ENCODE measurements around the gene LIG3. TPM values are rescaled to one million over a fixed set of nuclear protein-coding genes. Genes with fewer than 3 reads are reported as not detected.

The LIG3 gene
- polyA plus RNA-seq, 3 donors: 6.0 to 14.6 (median 7.5) TPM

GRCh38 chr17:35028531-35029262 is 48.4 kb downstream of the LIG3 start:
- peak in 2 of 3 donors; percentile 60 to 66 for DNase-seq
- Mint-ChIP-seq H3K4me1 (peaks cover 22% of the 10 kb centered on the region), H3K4me3 (no peak overlapping the region), H3K9me3 (no peaks in the 10 kb centered on the region), H3K27me3 (ENCODE audit: low read depth in 3 of 3) (peaks cover 0 to 1% (median 0%) of the 10 kb centered on the region in 3 donors), H3K36me3 (peaks cover 32 to 49% of the 10 kb centered on the region in 2 donors), H3K27ac (peak overlapping the region in 6 of 7 donors; percentile 54 to 91 (median 82))
- Histone ChIP-seq H3K4me1 (ENCODE audit: control insufficient read depth in 1 of 2, insufficient read depth in 2 of 2, low read length in 2 of 2) (peaks cover 14 to 16% of the 10 kb centered on the region in 2 donors), H3K36me3 (replicated peaks in 1 of 2; ENCODE audit: control insufficient read depth in 1 of 2, insufficient read depth in 2 of 2, low read length in 2 of 2) (peaks cover 17 to 31% of the 10 kb centered on the region in 2 donors), H3K4me2 (replicated peaks; ENCODE audit: extremely low read depth, low read length, poor library complexity, severe bottlenecking) (no peak overlapping the region), H3K4me3 (replicated peaks in 1 of 3; ENCODE audit: low read depth in 2 of 3, low read length in 3 of 3) (no peak overlapping the region), H3K79me2 (ENCODE audit: insufficient read depth, low read length) (peaks cover 11% of the 10 kb centered on the region), H3K9me3 (replicated peaks in 1 of 2; ENCODE audit: control insufficient read depth in 1 of 2, insufficient read depth in 1 of 2, low read length in 2 of 2) (no peaks in the 10 kb centered on the region), H3K27ac (ENCODE audit: low read depth in 1 of 2, low read length in 2 of 2) (peak overlapping the region in 1 of 2 donors; percentile 64), H3K27me3 (ENCODE audit: control insufficient read depth in 2 of 2, insufficient read depth in 2 of 2, low read length in 2 of 2) (no peaks in the 10 kb centered on the region), H3K9ac (ENCODE audit: insufficient read depth, low read length, poor library complexity, severe bottlenecking) (no peak overlapping the region), H4K20me1 (ENCODE audit: insufficient read depth, low read length) (peaks cover 28% of the 10 kb centered on the region), H2AFZ (ENCODE audit: insufficient read depth, low read depth, low read length, poor library complexity, severe bottlenecking) (no peak overlapping the region)
- intact Hi-C loops (cut with micrococcal nuclease): loop anchor here in 1 of 2 donors (5.0 kb wide), 1 partner anchor 34 kb away; the partner anchor contains the start of gene RFFL
- TF ChIP-seq, protein P1, sequence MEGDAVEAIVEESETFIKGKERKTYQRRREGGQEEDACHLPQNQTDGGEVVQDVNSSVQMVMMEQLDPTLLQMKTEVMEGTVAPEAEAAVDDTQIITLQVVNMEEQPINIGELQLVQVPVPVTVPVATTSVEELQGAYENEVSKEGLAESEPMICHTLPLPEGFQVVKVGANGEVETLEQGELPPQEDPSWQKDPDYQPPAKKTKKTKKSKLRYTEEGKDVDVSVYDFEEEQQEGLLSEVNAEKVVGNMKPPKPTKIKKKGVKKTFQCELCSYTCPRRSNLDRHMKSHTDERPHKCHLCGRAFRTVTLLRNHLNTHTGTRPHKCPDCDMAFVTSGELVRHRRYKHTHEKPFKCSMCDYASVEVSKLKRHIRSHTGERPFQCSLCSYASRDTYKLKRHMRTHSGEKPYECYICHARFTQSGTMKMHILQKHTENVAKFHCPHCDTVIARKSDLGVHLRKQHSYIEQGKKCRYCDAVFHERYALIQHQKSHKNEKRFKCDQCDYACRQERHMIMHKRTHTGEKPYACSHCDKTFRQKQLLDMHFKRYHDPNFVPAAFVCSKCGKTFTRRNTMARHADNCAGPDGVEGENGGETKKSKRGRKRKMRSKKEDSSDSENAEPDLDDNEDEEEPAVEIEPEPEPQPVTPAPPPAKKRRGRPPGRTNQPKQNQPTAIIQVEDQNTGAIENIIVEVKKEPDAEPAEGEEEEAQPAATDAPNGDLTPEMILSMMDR (IDR thresholded peaks at IDR 0.05): no peak
- 86% methylated on average over 1 of the region's 3 CpGs for WGBS (ENCODE audit: insufficient coverage)

DNA sequence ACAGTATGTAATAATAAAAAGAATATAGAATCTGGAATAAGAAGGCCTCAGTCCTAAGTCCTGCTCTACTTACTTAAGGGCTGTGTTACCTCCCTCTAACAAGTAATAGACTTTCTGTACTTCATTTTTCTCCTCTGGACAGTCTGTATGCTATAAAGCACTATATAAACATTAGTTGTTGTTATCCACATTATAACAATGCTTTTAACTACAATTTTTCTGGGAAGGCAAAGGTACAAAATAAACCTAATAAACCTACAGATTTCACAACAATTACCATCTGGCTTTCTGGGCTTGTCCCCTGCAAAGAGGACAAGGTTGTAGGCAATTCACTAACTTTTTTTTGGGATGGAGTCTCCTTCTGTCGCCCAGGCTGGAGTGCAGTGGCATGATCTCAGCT is 50.5 kb downstream of the LIG3 start:
- Mint-ChIP-seq H3K27ac (peak overlapping the region in 1 of 7 donors; percentile 13), H3K9me3 (no peaks in the 10 kb centered on the region), H3K4me3 (no peak overlapping the region), H3K4me1 (peaks cover 22% of the 10 kb centered on the region), H3K27me3 (ENCODE audit: low read depth in 3 of 3) (no peaks in the 10 kb centered on the region), H3K36me3 (peaks cover 22 to 35% of the 10 kb centered on the region in 2 donors)
- H3K9ac ChIP-seq (ENCODE audit: insufficient read depth, low read length, poor library complexity, severe bottlenecking): no peak overlapping the region
- TF ChIP-seq, protein P1 (IDR thresholded peaks at IDR 0.05): no peak
- H3K27ac ChIP-seq (ENCODE audit: low read depth in 1 of 2, low read length in 2 of 2): no peak overlapping the region
- H2AFZ ChIP-seq (ENCODE audit: insufficient read depth, low read depth, low read length, poor library complexity, severe bottlenecking): no peak overlapping the region
- no peaks in the 10 kb centered on the region for H3K9me3 ChIP-seq (replicated peaks in 1 of 2; ENCODE audit: control insufficient read depth in 1 of 2, insufficient read depth in 1 of 2, low read length in 2 of 2)
- H3K27me3 ChIP-seq (ENCODE audit: control insufficient read depth in 2 of 2, insufficient read depth in 2 of 2, low read length in 2 of 2): no peaks in the 10 kb centered on the region
- whole genome bisulfite sequencing (ENCODE audit: insufficient coverage): no CpG with 5 or more reads among the region's 1 CpG
- H3K4me2 ChIP-seq (replicated peaks; ENCODE audit: extremely low read depth, low read length, poor library complexity, severe bottlenecking): no peak overlapping the region
- peaks cover 7 to 16% of the 10 kb centered on the region in 2 donors for H3K36me3 ChIP-seq (replicated peaks in 1 of 2; ENCODE audit: control insufficient read depth in 1 of 2, insufficient read depth in 2 of 2, low read length in 2 of 2)
- peaks cover 7% of the 10 kb centered on the region for H3K79me2 ChIP-seq (ENCODE audit: insufficient read depth, low read length)
- no peak overlapping the region for H3K4me3 ChIP-seq (replicated peaks in 1 of 3; ENCODE audit: low read depth in 2 of 3, low read length in 3 of 3)
- peaks cover 23% of the 10 kb centered on the region for H4K20me1 ChIP-seq (ENCODE audit: insufficient read depth, low read length)
- intact Hi-C loops (cut with micrococcal nuclease): no loop called here
- DNase-seq: no peak
- peaks cover 13 to 16% of the 10 kb centered on the region in 2 donors for H3K4me1 ChIP-seq (ENCODE audit: control insufficient read depth in 1 of 2, insufficient read depth in 2 of 2, low read length in 2 of 2)

Data from CD14-positive monocyte (primary cell).